GOT3 (cell line): ENCODE data around the gene DAPK2.

Experiments used
- DNase-seq: peaks from one replicate; lab custom pipeline; 2025; ENCODE audit warnings: mixed read lengths; lab: John Stamatoyannopoulos, UW

The DAPK2 gene

DNA sequence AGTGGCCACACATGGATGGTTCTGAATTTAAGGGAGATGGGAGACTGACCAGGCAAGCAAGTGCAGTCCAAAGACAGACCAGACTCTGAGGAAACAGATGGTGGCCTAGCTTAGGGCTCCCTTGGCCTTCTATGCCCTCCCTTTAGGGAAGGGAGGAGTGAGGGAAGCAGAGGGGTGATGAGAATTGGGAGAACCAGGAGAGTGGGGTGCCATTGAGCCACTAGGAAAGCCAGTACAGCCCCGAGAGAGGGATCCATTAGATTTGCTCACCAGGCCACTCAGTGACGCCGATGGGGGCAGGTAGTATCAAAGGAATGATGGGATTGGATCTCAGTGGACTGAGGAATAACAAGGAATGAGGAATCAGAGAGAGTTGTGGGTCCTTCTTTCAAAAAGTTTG lies 182.1 kb downstream of the DAPK2 start:
- no peak for DNase-seq

DNA sequence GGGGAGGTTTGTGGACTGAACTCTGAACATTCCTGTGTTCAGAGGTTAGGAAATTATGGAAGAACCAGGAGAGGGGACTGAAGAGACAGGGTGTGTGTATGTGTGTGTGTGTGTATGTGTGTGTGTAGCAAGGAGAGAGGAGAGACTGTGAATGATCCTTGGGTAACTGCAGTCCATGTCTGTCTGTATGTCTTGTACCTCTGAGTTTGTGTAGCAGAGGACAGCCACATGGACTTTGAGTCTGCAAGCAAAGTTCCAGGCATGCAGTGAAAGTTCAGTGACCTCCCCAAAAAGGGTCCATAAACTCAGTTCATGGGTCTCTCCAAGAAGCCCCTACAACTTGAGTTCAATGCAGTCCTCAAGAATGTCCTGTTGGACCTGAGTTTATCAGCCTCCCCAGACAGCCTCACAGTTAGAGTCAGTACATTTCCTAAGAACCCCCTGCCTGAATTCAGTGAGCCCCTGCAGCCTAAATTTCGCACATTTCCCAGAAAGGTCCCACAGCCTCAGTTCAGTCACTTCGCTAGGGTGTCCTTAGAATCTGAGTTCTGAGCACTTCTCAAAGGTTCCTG lies 184.3 kb downstream of the DAPK2 start:
- no peak for DNase-seq

DNA sequence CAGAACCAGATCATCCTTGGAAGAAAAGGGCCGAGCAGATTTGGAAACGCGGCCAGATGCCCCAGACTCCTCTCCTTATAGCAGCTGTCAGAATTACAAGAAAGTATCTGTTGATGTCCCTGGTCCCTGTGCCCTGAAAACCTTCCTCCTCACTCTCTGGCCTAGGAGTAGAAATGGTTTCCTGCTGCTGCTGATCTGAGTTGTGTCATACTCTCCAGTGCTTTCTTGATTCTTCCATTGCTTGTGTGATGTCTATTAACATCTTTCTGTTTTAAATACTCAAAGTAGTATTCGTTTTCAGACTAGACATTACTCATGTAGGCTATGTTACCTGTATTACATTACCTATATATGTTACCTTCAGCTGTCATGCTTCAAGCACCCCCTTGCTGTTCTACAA lies 185.7 kb downstream of the DAPK2 start:
- no peak for DNase-seq

- no peak for DNase-seq
Measured at GRCh38 chr15:63860155-63860554, 186.1 kb downstream of the DAPK2 start.

DNA sequence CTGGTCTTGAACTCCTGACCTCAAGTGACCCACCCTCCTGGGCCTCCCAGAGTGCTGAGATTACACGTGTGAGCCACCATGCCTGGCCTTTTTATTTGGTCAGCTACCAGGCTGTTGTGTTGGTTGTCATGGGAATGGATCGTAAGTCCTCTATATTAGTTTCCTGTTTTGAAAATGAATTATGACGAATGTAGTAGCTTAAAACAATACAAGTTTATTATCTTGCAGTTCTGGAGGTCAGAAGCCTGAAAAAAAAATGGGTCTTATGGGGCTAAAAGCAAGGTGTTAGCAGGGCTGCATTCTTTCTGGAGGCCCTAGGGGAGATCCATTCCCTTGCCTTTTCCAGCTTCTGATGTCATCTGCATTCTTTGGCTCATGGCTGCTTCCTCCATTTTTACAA lies 187.4 kb downstream of the DAPK2 start:
- DNase-seq = no peak

GRCh38 chr15:63858448-63858847 lies 187.8 kb downstream of the DAPK2 start:
- no peak for DNase-seq

GRCh38 chr15:63857461-63857856 lies 188.8 kb downstream of the DAPK2 start:
- no peak for DNase-seq
